Endothelial cell of umbilical vein (primary cell): ENCODE data around the gene DENND1B.

ENCODE experiments used
- EZH2 ChIP-seq: IDR thresholded peaks from 2 replicates; pipeline ENCODE4 v1.6.1; 2012; ENCODE audit warnings: borderline replicate concordance, low read depth, mild to moderate bottlenecking, moderate library complexity, low read length, inconsistent platforms; ENCODE audit not compliant: severe bottlenecking
- JUN ChIP-seq: IDR thresholded peaks from 2 replicates; pipeline ENCODE4 v1.6.1; 2011; ENCODE audit warnings: borderline replicate concordance, low read depth; ENCODE audit not compliant: insufficient read length, insufficient read depth
- POLR2A ChIP-seq: IDR thresholded peaks from 2 replicates; pipeline ENCODE4 v1.6.1; 2012; ENCODE audit warnings: low read depth, mild to moderate bottlenecking, control low read depth, low read length
- POLR2AphosphoS5 ChIP-seq: IDR thresholded peaks from 2 replicates; pipeline ENCODE4 v1.6.1; 2012; ENCODE audit warnings: low read depth, mild to moderate bottlenecking, control low read depth, low read length, moderate library complexity; ENCODE audit not compliant: insufficient read depth
- TF ChIP-seq, protein P1 (sequence below), 2 donors: IDR thresholded peaks; 1 replicate in 1 of 2; 2 replicates in 1 of 2; pipeline ENCODE4 v1.5.1; 2011; ENCODE audit warnings: low read length in 2 of 2, mild to moderate bottlenecking in 2 of 2, moderate library complexity in 2 of 2, control low read depth in 1 of 2, inconsistent platforms in 1 of 2, low read depth in 1 of 2; ENCODE audit not compliant: insufficient read depth in 1 of 2; ENCODE audit errors: extremely low read depth in 1 of 2
- TF ChIP-seq, protein P2 (sequence below): IDR thresholded peaks from 2 replicates; pipeline ENCODE4 v1.6.1; 2011; ENCODE audit not compliant: insufficient read depth, insufficient read length

- TF ChIP-seq POLR2A (no peak), POLR2AphosphoS5 (no peak), EZH2 (no peak), JUN (no peak)
- TF ChIP-seq, protein P1, sequence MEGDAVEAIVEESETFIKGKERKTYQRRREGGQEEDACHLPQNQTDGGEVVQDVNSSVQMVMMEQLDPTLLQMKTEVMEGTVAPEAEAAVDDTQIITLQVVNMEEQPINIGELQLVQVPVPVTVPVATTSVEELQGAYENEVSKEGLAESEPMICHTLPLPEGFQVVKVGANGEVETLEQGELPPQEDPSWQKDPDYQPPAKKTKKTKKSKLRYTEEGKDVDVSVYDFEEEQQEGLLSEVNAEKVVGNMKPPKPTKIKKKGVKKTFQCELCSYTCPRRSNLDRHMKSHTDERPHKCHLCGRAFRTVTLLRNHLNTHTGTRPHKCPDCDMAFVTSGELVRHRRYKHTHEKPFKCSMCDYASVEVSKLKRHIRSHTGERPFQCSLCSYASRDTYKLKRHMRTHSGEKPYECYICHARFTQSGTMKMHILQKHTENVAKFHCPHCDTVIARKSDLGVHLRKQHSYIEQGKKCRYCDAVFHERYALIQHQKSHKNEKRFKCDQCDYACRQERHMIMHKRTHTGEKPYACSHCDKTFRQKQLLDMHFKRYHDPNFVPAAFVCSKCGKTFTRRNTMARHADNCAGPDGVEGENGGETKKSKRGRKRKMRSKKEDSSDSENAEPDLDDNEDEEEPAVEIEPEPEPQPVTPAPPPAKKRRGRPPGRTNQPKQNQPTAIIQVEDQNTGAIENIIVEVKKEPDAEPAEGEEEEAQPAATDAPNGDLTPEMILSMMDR (IDR thresholded peaks at IDR 0.05; ENCODE audit: extremely low read depth in 1 of 2, insufficient read depth in 1 of 2, low read depth in 1 of 2, low read length in 2 of 2): no peak
- TF ChIP-seq, protein P2, sequence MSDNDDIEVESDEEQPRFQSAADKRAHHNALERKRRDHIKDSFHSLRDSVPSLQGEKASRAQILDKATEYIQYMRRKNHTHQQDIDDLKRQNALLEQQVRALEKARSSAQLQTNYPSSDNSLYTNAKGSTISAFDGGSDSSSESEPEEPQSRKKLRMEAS: no peak
Observed at GRCh38 chr1:197781968-197782721, 6.9 kb upstream of the DENND1B start.
